NCI-H2081 treated with DMSO at 0.1 percent for 48 hours (cell line): Measurements from ENCODE around the gene SASS6.

Experiments used
- DNase-seq: peaks from one replicate; lab custom pipeline; 2025; lab: John Stamatoyannopoulos, UW

Gene SASS6

DNA sequence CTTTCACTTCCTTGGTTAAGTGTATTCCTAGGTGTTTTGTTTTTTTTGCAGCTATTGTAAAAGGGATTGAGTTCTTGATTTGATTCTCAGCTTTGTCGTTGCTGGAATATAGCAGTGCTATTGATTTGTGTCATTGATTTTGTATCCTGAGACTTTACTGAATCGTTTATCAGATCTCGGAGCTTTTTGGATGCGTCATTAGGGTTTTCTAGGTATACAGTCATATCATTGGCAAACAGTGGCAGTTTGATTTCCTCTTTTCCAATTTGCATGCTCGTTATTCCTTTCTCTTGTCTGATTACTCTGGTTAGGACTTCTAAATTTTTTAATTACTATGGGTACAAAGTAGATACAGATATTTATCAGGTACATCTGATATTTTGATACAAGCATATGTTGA lies 87.5 kb downstream of the SASS6 start:
- no peak for DNase-seq

DNA sequence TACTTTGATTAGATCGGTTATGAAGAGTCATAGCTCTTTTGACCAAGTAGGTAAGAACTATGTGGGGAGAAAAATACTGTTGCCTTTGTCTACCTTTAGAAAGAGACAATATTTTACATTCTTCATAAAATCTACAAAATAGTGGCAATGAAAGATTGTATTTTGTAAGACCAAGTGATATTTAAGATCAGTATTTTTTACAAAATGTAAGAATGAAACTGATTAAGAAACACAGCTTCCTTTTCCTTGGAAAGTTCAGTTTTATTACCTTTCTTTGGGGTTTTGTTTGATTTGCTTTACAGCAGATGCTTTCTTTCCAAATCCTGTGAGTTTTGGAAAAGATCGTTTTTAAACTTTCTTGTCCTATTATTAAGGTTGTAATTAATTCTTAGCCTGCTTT lies 93.1 kb downstream of the SASS6 start:
- DNase-seq = no peak

DNA sequence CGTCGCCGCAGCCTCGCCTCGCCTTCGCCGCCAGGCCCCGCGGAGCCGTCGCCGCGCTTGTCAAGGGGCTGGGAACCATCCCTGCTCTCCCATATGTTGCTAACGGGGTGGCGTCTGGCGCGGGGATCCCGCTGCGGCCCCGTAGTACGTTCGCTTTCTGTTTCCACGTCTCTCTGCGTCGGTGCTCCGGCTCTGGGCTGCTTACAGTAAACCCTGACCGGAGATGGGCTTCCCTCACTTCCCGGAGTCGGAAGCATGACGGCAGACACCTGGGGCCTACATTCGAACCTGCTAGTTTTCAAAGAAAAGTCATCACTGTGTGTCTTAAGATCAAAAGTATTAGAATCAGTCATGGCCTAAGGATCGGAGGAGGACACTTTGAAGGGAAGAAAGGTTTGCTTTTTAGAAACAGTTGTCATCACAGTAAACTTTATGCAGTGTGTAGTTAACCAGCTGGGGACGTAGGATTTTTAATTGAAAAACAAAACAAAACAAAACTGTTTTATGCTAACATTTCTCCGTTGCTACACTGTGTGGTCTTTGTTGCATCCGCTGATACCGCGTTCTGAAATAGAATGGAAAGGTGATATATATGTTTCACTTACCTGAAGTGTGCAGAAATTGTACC lies 94.0 kb downstream of the SASS6 start:
- DNase-seq = no peak

DNA sequence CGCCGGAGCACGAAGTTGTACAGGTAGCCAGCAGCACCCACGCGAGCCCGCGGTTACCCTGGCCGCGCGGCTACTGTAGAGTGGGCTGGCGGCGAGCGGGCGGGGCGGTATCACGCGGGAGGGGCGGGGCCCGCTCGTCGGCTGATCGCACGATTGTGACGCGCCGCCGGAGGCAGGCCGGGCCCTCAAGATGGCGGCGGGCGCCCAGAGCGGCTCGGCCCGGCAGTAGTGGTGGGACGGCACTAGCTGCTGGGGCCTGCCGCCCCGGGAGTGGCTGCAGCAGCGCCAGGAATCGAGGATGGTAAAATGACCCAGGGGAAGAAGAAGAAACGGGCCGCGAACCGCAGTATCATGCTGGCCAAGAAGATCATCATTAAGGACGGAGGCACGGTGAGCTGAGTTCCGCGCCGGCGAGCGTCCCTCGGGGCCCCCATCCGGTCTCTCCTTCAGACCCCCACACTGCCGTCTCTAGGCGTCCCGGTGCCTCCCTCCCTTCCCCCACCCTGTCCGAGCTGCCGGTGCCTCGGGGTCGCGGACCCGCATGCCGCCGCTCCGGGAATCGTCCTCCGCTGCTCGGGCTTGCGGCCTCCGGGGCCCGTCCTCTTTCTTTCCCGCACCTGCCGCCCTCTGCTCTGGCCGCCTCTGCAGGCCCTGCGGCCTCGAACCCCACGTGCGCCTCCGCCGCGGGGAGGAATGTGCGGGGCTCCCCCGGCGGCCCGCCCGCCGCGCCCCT lies 94.6 kb downstream of the SASS6 start:
- no peak for DNase-seq

DNA sequence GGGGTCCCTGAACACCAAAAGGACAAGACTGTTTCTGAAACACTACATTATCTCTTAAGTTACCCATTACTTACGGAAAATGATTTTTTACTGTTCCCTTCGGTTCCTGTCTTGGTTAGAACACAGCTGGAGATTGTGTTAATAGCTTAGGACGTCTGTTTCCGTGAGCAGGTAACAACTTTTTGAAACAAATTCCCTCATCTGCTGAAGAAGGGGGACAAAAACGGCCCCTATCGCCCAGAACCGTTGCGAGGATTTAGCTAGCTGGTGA lies 95.1 kb downstream of the SASS6 start:
- DNase-seq = no peak

DNA sequence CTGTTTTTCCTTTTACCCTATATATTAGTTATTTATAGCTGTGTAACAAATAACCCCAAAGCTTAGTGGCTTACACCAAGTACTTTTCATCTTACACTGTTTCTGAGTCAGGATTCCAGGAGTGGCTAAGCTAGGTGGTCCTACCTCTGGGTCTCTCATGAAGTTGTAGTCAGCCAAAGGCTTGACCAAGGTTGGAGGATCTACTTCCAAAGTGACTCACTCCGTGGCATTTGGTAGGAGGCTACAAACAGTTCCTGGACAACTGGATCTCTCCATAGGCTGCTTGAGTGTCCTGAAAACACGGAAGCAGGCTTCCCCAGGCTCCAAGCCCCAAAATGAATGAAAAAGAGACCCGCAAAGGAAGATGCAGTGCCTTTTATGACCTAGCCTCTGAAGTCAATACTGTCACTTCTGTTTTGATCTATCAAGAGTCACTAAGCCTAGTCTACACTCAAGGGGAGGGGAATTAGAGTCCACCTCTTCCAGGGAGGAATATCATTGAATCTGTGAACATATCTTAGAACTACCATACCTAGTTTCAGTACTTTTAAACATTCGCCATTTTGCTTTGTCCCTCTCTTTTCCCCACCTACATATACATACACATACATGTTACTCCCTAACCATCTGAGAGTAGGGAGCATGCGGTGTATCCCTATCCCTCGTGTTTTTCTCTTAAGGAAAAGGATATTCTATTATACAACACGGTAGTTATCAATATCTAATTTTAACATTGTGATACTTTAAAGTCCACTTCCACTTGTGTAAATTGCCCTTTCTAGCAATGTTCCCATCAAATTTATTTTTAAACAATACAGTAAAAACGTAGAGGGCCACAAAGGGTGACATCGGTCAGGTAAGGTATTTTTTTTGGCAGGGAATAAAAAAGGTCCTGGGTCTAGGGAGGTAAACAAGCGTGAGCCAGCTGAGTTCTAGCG lies 95.7 kb downstream of the SASS6 start:
- DNase-seq = no peak

DNA sequence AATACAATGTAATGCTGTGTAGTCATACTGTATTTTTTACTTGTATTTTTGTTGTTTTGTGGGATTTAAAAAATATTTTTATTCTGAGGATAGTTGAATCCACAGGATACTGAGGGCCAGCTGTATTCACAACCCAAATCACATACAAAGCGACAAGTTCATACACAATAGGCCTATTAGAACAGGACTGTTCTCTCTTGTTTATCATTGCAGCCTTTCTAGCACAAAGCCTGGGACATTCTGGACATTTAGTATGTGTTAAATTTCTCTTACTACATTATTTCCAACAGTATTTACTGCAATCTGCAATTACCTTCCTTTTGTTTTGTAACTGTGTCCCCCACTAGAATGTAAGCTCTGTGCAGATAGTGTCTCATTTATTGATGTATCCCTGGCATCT lies 97.5 kb downstream of the SASS6 start:
- DNase-seq = no peak

DNA sequence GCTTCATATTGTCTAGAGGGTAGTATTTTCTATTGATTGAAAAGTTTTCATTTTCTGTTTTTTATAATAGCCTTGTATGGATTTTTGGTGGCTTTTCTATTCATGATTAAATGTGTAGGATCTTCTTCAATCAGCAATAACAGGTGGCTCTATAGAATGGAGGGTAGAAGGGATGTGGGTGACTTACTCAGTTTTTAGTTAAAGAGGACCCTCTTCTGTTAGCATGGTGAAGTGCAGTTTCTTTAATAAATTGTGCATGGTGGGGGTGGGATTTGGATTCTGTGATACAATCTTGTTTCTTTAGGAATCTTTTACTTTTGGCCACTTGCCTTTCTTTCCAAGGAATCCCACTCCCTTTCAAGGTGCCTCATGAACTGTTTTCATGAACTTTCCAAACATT lies 98.3 kb downstream of the SASS6 start:
- DNase-seq = no peak
